Calu3 (cell line): Measurements from ENCODE around the gene PRUNE2. TPM values are rescaled to one million over a fixed set of nuclear protein-coding genes. Genes with fewer than 3 reads are reported as not detected.

Experiments
- BruUV-seq: library from RNA; stranded (reverse); fragments of 400-500 nt; replicated peaks from 2 replicates; lab custom pipeline; 2021; lab: Mats Ljungman, UMichigan
- CTCF ChIA-PET: fragments of 300-600 bp; sonication (Branson Sonifier 250); formaldehyde crosslinking; loops from one replicate; lab custom pipeline; 2022; ENCODE audit warnings: antibody characterized with exemption; lab: Charles Lee
- DNase-seq: peaks from one replicate; pipeline ENCODE4 v3.0.0; 2022
- H3K27ac Mint-ChIP-seq: one replicate; pipeline ENCODE4 v1.8.0; 2022; ENCODE audit warnings: mixed read lengths; ENCODE audit not compliant: unreplicated experiment
- H3K27me3 Mint-ChIP-seq: one replicate; pipeline ENCODE4 v1.8.0; 2022; ENCODE audit warnings: mixed read lengths; ENCODE audit not compliant: unreplicated experiment
- H3K36me3 Mint-ChIP-seq: one replicate; pipeline ENCODE4 v1.8.0; 2022; ENCODE audit warnings: mild to moderate bottlenecking, moderate library complexity, mixed read lengths; ENCODE audit not compliant: insufficient read depth, unreplicated experiment
- H3K4me1 Mint-ChIP-seq: one replicate; pipeline ENCODE4 v1.8.0; 2022; ENCODE audit warnings: mild to moderate bottlenecking, low read depth, mixed read lengths; ENCODE audit not compliant: unreplicated experiment
- H3K4me3 Mint-ChIP-seq: one replicate; pipeline ENCODE4 v1.8.0; 2022; ENCODE audit warnings: mild to moderate bottlenecking, low read depth, moderate library complexity, mixed read lengths; ENCODE audit not compliant: unreplicated experiment
- H3K9me3 Mint-ChIP-seq: one replicate; pipeline ENCODE4 v1.8.0; 2022; ENCODE audit warnings: low read depth, mixed read lengths; ENCODE audit not compliant: unreplicated experiment
- CTCF ChIP-seq: fragments of 200-600 bp; IDR thresholded peaks from one replicate; pipeline ENCODE4 v1.8.0; 2022; ENCODE audit warnings: antibody characterized with exemption; ENCODE audit not compliant: unreplicated experiment
- intact Hi-C: fragments of 100-400 bp; cut with micrococcal nuclease; formaldehyde crosslinking; loops from one replicate; pipeline ENCODE4 v1.10.0; 2022; ENCODE audit not compliant: unreplicated experiment
- total RNA-seq: library from RNA; stranded (reverse); gene quantifications from 2 replicates; pipeline ENCODE4 v1.2.3, GENCODE V29; 2022

The PRUNE2 gene
- total RNA-seq, 1 experiment from 2014 or later: 0.07 TPM

GRCh38 chr9:76681556-76681955 is 224.4 kb downstream of the PRUNE2 start:
- Mint-ChIP-seq H3K4me1 (no peaks in the 10 kb centered on the region), H3K27ac (no peak overlapping the region), H3K9me3 (no peaks in the 10 kb centered on the region), H3K27me3 (peaks cover 1% of the 10 kb centered on the region), H3K36me3 (no peaks in the 10 kb centered on the region), H3K4me3 (no peak overlapping the region)
- intact Hi-C loops: no loop called here
- BruUV-seq: no TSS peak
- TF ChIP-seq CTCF: no peak
- no peak for DNase-seq
- CTCF ChIA-PET: interaction anchor here (0.5 kb wide), 1 partner anchor 326 kb away, joined by 3 read pairs; no protein-coding TSS in a partner anchor

GRCh38 chr9:76680716-76681425 is 225.0 kb downstream of the PRUNE2 start:
- CTCF ChIA-PET: no interaction called here
- BruUV-seq: no TSS peak

GRCh38 chr9:76677481-76678055 is 228.3 kb downstream of the PRUNE2 start:
- no peak for TF ChIP-seq CTCF
- Mint-ChIP-seq H3K4me3 (no peak overlapping the region), H3K27me3 (no peaks in the 10 kb centered on the region), H3K36me3 (no peaks in the 10 kb centered on the region), H3K4me1 (no peaks in the 10 kb centered on the region), H3K27ac (no peak overlapping the region), H3K9me3 (no peaks in the 10 kb centered on the region)
- intact Hi-C loops: no loop called here
- DNase-seq: no peak
- CTCF ChIA-PET: no interaction called here
- BruUV-seq: no TSS peak

More at GRCh38 chr9:76680716-76681425, 225.0 kb downstream of the PRUNE2 start:
- Mint-ChIP-seq H3K9me3 (no peaks in the 10 kb centered on the region), H3K4me3 (no peak overlapping the region), H3K36me3 (no peaks in the 10 kb centered on the region), H3K27me3 (no peaks in the 10 kb centered on the region), H3K4me1 (no peaks in the 10 kb centered on the region), H3K27ac (no peak overlapping the region)
- intact Hi-C loops: no loop called here
- no peak for TF ChIP-seq CTCF
- DNase-seq: no peak

- H3K9me3 Mint-ChIP-seq: no peaks in the 10 kb centered on the region
- no peaks in the 10 kb centered on the region for H3K27me3 Mint-ChIP-seq
- no peak for DNase-seq
- CTCF ChIA-PET: no interaction called here
- no peaks in the 10 kb centered on the region for H3K4me1 Mint-ChIP-seq
- H3K36me3 Mint-ChIP-seq: no peaks in the 10 kb centered on the region
- BruUV-seq: no TSS peak
- intact Hi-C loops: no loop called here
- no peak overlapping the region for H3K4me3 Mint-ChIP-seq
- no peak for TF ChIP-seq CTCF
- H3K27ac Mint-ChIP-seq: no peak overlapping the region
Observed at GRCh38 chr9:76676857-76677256, 229.1 kb downstream of the PRUNE2 start.
